ENCODE measurements around the gene HLA-C. TPM values are rescaled to one million over a fixed set of nuclear protein-coding genes. Genes with fewer than 3 reads are reported as not detected.
A peak's percentile ranks its signal among the peaks of the same experiment; 100 is the strongest.

The HLA-C gene
- total RNA-seq, 3 donors from 2014 or later (not counting 1 experiment from before 2014, with no cell fraction given) = 2,828 to 3,894 (median 3,245) TPM

DNA sequence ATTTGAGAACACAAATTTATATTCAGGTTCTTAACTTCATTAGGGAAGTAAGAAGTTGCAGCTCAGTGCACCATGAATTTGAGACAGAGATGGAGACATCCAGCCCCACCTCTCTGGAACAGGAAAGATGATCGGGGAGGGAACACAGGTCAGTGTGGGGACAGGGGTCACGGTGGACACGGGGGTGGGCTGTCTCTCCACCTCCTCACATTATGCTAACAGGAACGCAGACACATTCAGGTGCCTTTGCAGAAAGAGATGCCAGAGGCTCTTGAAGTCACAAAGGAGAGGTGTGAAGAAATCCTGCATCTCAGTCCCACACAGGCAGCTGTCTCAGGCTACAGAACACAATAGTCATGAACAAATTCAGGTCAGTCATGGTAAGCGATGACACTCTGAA, 3.1 kb downstream of the HLA-C start:
- peak overlapping the region; percentile 99 to 100 for H3K27ac Mint-ChIP-seq
- H3K9me3 Mint-ChIP-seq = no peaks in the 10 kb centered on the region
- peaks cover 25% of the 10 kb centered on the region for H3K36me3 Mint-ChIP-seq
- intact Hi-C loops (cut with micrococcal nuclease) = no loop called here
- WGBS (ENCODE audit: insufficient coverage) = 73% methylated on average over 2 of the region's 5 CpGs
- no peaks in the 10 kb centered on the region for H3K27me3 Mint-ChIP-seq (ENCODE audit: low read depth in 2 of 2)
- ATAC-seq (no peak), DNase-seq (no peak)
- TF ChIP-seq, protein P1, sequence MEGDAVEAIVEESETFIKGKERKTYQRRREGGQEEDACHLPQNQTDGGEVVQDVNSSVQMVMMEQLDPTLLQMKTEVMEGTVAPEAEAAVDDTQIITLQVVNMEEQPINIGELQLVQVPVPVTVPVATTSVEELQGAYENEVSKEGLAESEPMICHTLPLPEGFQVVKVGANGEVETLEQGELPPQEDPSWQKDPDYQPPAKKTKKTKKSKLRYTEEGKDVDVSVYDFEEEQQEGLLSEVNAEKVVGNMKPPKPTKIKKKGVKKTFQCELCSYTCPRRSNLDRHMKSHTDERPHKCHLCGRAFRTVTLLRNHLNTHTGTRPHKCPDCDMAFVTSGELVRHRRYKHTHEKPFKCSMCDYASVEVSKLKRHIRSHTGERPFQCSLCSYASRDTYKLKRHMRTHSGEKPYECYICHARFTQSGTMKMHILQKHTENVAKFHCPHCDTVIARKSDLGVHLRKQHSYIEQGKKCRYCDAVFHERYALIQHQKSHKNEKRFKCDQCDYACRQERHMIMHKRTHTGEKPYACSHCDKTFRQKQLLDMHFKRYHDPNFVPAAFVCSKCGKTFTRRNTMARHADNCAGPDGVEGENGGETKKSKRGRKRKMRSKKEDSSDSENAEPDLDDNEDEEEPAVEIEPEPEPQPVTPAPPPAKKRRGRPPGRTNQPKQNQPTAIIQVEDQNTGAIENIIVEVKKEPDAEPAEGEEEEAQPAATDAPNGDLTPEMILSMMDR (IDR thresholded peaks at IDR 0.05) = no peak
- peak overlapping the region; percentile 97 for H3K4me3 Mint-ChIP-seq
- peaks cover 77 to 78% of the 10 kb centered on the region in 2 donors for H3K4me1 Mint-ChIP-seq
- Histone ChIP-seq H3K4me3 (ENCODE audit: low read length) (no peak overlapping the region), H3K36me3 (ENCODE audit: control insufficient read depth, insufficient read depth, low read length) (peaks cover 26% of the 10 kb centered on the region), H3K27ac (ENCODE audit: low read length) (no peak overlapping the region), H3K27me3 (ENCODE audit: control insufficient read depth, insufficient read depth, low read length) (no peaks in the 10 kb centered on the region), H3K4me1 (ENCODE audit: control insufficient read depth, insufficient read depth, low read length) (peaks cover 41% of the 10 kb centered on the region), H3K9me3 (ENCODE audit: control insufficient read depth, insufficient read depth, low read length) (no peaks in the 10 kb centered on the region)

DNA sequence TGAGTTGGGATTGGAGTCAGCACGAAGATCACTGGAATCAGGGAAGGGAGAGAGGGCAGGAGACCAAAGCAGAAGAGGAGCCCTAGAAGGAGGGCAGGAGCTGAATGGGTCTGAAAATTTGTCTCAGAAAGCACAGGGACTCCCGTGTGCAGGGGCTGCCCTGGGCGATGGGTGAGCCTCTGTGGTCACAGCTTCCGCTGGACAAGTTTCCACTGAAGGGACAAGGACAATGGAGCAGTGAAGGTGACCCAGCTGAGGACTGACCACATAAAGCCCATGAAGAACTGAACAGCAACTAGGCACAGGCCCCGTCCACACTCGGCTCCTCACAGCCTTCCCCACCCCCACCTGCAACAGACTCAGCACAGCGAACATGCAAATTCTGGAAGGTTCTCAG, 3.5 kb downstream of the HLA-C start:
- Histone ChIP-seq H3K9me3 (ENCODE audit: control insufficient read depth, insufficient read depth, low read length) (no peaks in the 10 kb centered on the region), H3K36me3 (ENCODE audit: control insufficient read depth, insufficient read depth, low read length) (peaks cover 26% of the 10 kb centered on the region), H3K27ac (ENCODE audit: low read length) (no peak overlapping the region), H3K4me1 (ENCODE audit: control insufficient read depth, insufficient read depth, low read length) (peaks cover 41% of the 10 kb centered on the region), H3K27me3 (ENCODE audit: control insufficient read depth, insufficient read depth, low read length) (no peaks in the 10 kb centered on the region), H3K4me3 (ENCODE audit: low read length) (no peak overlapping the region)
- intact Hi-C loops (cut with micrococcal nuclease) = no loop called here
- DNase-seq (peak in 1 of 2 donors; percentile 54), ATAC-seq (no peak)
- WGBS (ENCODE audit: insufficient coverage) = 84% methylated on average over 7 of the region's 7 CpGs
- TF ChIP-seq, protein P1 (IDR thresholded peaks at IDR 0.05) = no peak
- Mint-ChIP-seq H3K9me3 (peaks cover 0 to under 1% of the 10 kb centered on the region in 2 donors), H3K27ac (peak overlapping the region; percentile 99 to 100), H3K4me3 (peak overlapping the region; percentile 97), H3K36me3 (peaks cover 29% of the 10 kb centered on the region), H3K4me1 (peaks cover 72 to 73% of the 10 kb centered on the region in 2 donors), H3K27me3 (ENCODE audit: low read depth in 2 of 2) (no peaks in the 10 kb centered on the region)

DNA sequence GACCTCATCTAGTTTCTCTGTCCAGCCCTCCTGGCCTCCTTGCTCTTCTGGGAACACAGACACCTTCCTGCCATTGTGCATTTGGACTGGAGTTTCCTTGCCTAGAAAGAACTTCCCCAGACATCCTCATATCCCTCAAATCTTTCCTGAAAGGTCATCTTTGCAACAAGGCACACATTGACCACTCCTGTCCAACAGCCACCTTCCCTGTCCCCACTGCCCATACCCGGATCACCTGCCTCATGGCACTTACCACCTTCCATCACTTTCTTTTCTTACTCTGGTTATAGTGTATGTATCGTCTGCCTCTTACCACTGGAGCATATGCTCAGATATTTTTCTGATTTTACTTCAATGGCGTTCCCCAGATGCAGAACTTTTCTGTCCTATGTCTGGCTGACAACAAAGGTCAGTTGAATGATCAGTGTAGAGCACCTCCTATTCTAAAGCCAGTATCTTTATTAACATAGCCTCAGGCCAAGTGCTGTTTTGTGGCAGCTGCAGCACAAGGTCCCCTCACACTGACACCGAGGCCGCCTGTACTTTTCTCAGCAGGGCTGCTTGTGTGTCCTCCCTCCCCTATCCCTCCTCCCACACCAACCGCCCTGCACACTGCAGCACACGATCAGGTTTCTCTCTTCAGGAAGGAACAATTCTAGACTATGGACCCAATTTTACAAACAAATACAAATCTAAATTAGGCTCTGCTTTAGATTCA, 4.1 kb downstream of the HLA-C start:
- intact Hi-C loops (cut with micrococcal nuclease) = no loop called here
- H3K4me1 ChIP-seq (ENCODE audit: control insufficient read depth, insufficient read depth, low read length) = peaks cover 36% of the 10 kb centered on the region
- no peaks in the 10 kb centered on the region for H3K27me3 ChIP-seq (ENCODE audit: control insufficient read depth, insufficient read depth, low read length)
- peaks cover 26% of the 10 kb centered on the region for H3K36me3 ChIP-seq (ENCODE audit: control insufficient read depth, insufficient read depth, low read length)
- Mint-ChIP-seq H3K4me3 (peak overlapping the region; percentile 97), H3K27ac (peak overlapping the region; percentile 99 to 100), H3K4me1 (peaks cover 66 to 67% of the 10 kb centered on the region in 2 donors), H3K36me3 (peaks cover 35% of the 10 kb centered on the region), H3K9me3 (peaks cover 0 to 3% of the 10 kb centered on the region in 2 donors), H3K27me3 (ENCODE audit: low read depth in 2 of 2) (peaks cover 0 to under 1% of the 10 kb centered on the region in 2 donors)
- TF ChIP-seq, protein P1 (IDR thresholded peaks at IDR 0.05) = no peak
- WGBS (ENCODE audit: insufficient coverage) = 56% methylated on average over 5 of the region's 7 CpGs
- no peak for ATAC-seq
- no peak overlapping the region for H3K27ac ChIP-seq (ENCODE audit: low read length)
- no peak overlapping the region for H3K4me3 ChIP-seq (ENCODE audit: low read length)
- peaks cover 2% of the 10 kb centered on the region for H3K9me3 ChIP-seq (ENCODE audit: control insufficient read depth, insufficient read depth, low read length)
- peak in 1 of 2 donors; percentile 62 for DNase-seq

Measured in natural killer cell (primary cell).